ENCODE data around the gene SLC6A11. TPM values are rescaled to one million over a fixed set of nuclear protein-coding genes. Genes with fewer than 3 reads are reported as not detected.

SLC6A11 gene
- total RNA-seq, 1 experiment from 2014 or later, result not detected

GRCh38 chr3:10841100-10841499 is 25.1 kb downstream of the SLC6A11 start:
- intact Hi-C loops (cut with micrococcal nuclease; ENCODE audit: unreplicated experiment), result no loop called here
- POLR2A ChIA-PET, result no interaction called here
- TF ChIP-seq, protein P1, sequence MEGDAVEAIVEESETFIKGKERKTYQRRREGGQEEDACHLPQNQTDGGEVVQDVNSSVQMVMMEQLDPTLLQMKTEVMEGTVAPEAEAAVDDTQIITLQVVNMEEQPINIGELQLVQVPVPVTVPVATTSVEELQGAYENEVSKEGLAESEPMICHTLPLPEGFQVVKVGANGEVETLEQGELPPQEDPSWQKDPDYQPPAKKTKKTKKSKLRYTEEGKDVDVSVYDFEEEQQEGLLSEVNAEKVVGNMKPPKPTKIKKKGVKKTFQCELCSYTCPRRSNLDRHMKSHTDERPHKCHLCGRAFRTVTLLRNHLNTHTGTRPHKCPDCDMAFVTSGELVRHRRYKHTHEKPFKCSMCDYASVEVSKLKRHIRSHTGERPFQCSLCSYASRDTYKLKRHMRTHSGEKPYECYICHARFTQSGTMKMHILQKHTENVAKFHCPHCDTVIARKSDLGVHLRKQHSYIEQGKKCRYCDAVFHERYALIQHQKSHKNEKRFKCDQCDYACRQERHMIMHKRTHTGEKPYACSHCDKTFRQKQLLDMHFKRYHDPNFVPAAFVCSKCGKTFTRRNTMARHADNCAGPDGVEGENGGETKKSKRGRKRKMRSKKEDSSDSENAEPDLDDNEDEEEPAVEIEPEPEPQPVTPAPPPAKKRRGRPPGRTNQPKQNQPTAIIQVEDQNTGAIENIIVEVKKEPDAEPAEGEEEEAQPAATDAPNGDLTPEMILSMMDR (IDR thresholded peaks at IDR 0.05; ENCODE audit: insufficient read depth in 1 of 2, low read depth in 1 of 2, low read length in 1 of 2, severe bottlenecking in 1 of 2, unreplicated experiment in 1 of 2), result no peak
- no peaks in the 10 kb centered on the region for H3K36me3 ChIP-seq (ENCODE audit: control insufficient read depth, insufficient read depth, low read length)
- CTCF ChIA-PET, result interaction anchor here (1.0 kb wide), 1 partner anchor 68 kb away, joined by 3 read pairs; no protein-coding TSS in a partner anchor
- no peak overlapping the region for H3K4me3 Mint-ChIP-seq (ENCODE audit: unreplicated experiment)
- H3K27me3 Mint-ChIP-seq (ENCODE audit: insufficient read depth, unreplicated experiment), result peaks cover 19% of the 10 kb centered on the region
- H3K4me1 ChIP-seq, result no peaks in the 10 kb centered on the region
- DNase-seq, result no peak
- H3K27ac Mint-ChIP-seq (ENCODE audit: unreplicated experiment), result no peak overlapping the region
- no peaks in the 10 kb centered on the region for H3K9me3 ChIP-seq
- no peaks in the 10 kb centered on the region for H3K9me3 Mint-ChIP-seq (ENCODE audit: unreplicated experiment)
- H3K36me3 Mint-ChIP-seq (ENCODE audit: insufficient read depth, unreplicated experiment), result no peaks in the 10 kb centered on the region
- no peak overlapping the region for H3K4me3 ChIP-seq (ENCODE audit: low read depth, low read length)
- no peaks in the 10 kb centered on the region for H3K27me3 ChIP-seq (replicated peaks; ENCODE audit: control insufficient read depth, insufficient read depth, low read length)
- H3K4me1 Mint-ChIP-seq (ENCODE audit: low read depth, unreplicated experiment), result no peaks in the 10 kb centered on the region
- BruUV-seq (replicated peaks), result no TSS peak

GRCh38 chr3:10843378-10843777 is 27.4 kb downstream of the SLC6A11 start:
- Mint-ChIP-seq H3K4me3 (ENCODE audit: unreplicated experiment) (no peak overlapping the region), H3K27ac (ENCODE audit: unreplicated experiment) (no peak overlapping the region), H3K27me3 (ENCODE audit: insufficient read depth, unreplicated experiment) (peaks cover 19% of the 10 kb centered on the region), H3K36me3 (ENCODE audit: insufficient read depth, unreplicated experiment) (no peaks in the 10 kb centered on the region), H3K4me1 (ENCODE audit: low read depth, unreplicated experiment) (no peaks in the 10 kb centered on the region), H3K9me3 (ENCODE audit: unreplicated experiment) (no peaks in the 10 kb centered on the region)
- H3K4me1 ChIP-seq, result no peaks in the 10 kb centered on the region
- DNase-seq, result no peak
- no peaks in the 10 kb centered on the region for H3K9me3 ChIP-seq
- BruUV-seq (replicated peaks), result no TSS peak
- TF ChIP-seq, protein P1 (IDR thresholded peaks at IDR 0.05; ENCODE audit: insufficient read depth in 1 of 2, low read depth in 1 of 2, low read length in 1 of 2, severe bottlenecking in 1 of 2, unreplicated experiment in 1 of 2), result no peak
- H3K36me3 ChIP-seq (ENCODE audit: control insufficient read depth, insufficient read depth, low read length), result no peaks in the 10 kb centered on the region
- ChIA-PET POLR2A (no interaction called here), CTCF (no interaction called here)
- no peak overlapping the region for H3K4me3 ChIP-seq (ENCODE audit: low read depth, low read length)
- no peaks in the 10 kb centered on the region for H3K27me3 ChIP-seq (replicated peaks; ENCODE audit: control insufficient read depth, insufficient read depth, low read length)
- intact Hi-C loops (cut with micrococcal nuclease; ENCODE audit: unreplicated experiment), result no loop called here

- H3K27me3 ChIP-seq (replicated peaks; ENCODE audit: control insufficient read depth, insufficient read depth, low read length), result no peaks in the 10 kb centered on the region
These were observed 29.2 kb downstream of the SLC6A11 start for GRCh38 chr3:10845001-10845761.

More at GRCh38 chr3:10845001-10845761, 29.2 kb downstream of the SLC6A11 start:
- CTCF ChIA-PET, result no interaction called here
- Histone ChIP-seq H3K36me3 (ENCODE audit: control insufficient read depth, insufficient read depth, low read length) (no peaks in the 10 kb centered on the region), H3K4me1 (no peaks in the 10 kb centered on the region), H3K4me3 (ENCODE audit: low read depth, low read length) (no peak overlapping the region), H3K9me3 (no peaks in the 10 kb centered on the region)
- no TSS peak for BruUV-seq (replicated peaks)
- TF ChIP-seq, protein P1 (IDR thresholded peaks at IDR 0.05; ENCODE audit: insufficient read depth in 1 of 2, low read depth in 1 of 2, low read length in 1 of 2, severe bottlenecking in 1 of 2, unreplicated experiment in 1 of 2), result no peak
- H3K27ac Mint-ChIP-seq (ENCODE audit: unreplicated experiment), result no peak overlapping the region
- H3K27me3 Mint-ChIP-seq (ENCODE audit: insufficient read depth, unreplicated experiment), result peaks cover 12% of the 10 kb centered on the region
- no peak overlapping the region for H3K4me3 Mint-ChIP-seq (ENCODE audit: unreplicated experiment)
- intact Hi-C loops (cut with micrococcal nuclease; ENCODE audit: unreplicated experiment), result no loop called here
- no peaks in the 10 kb centered on the region for H3K4me1 Mint-ChIP-seq (ENCODE audit: low read depth, unreplicated experiment)
- H3K36me3 Mint-ChIP-seq (ENCODE audit: insufficient read depth, unreplicated experiment), result no peaks in the 10 kb centered on the region
- no peaks in the 10 kb centered on the region for H3K9me3 Mint-ChIP-seq (ENCODE audit: unreplicated experiment)
- DNase-seq, result no peak
- POLR2A ChIA-PET, result no interaction called here
